Loucy (cell line): Measurements from ENCODE around the gene GSK3B.

ENCODE experiments used
- CTCF ChIP-seq: fragments of 200-600 bp; sonication (generic); conservative IDR thresholded peaks from 2 replicates; pipeline ENCODE4 v1.5.1; 2014; ENCODE audit warnings: mild to moderate bottlenecking, antibody characterized with exemption, low read length
- EZH2phosphoT487 ChIP-seq: fragments of 200-600 bp; IDR thresholded peaks from 2 replicates; pipeline ENCODE4 v1.6.1; 2018; ENCODE audit warnings: antibody characterized with exemption, mild to moderate bottlenecking, moderate library complexity, borderline replicate concordance

- TF ChIP-seq EZH2phosphoT487 (no peak), CTCF (no peak)
Measured at GRCh38 chr3:119930286-119930685, 164.0 kb downstream of the GSK3B start.
